ENCODE results near the gene SLC9A4. TPM values are rescaled to one million over a fixed set of nuclear protein-coding genes. Genes with fewer than 3 reads are reported as not detected.

Gene SLC9A4
- total RNA-seq, 2 experiments from 2014 or later: 0.08 TPM

- POLR2A ChIA-PET: no interaction called here
- Mint-ChIP-seq H3K4me3 (no peak overlapping the region), H3K27ac (no peak overlapping the region), H3K9me3 (ENCODE audit: insufficient read depth) (no peaks in the 10 kb centered on the region), H3K36me3 (ENCODE audit: low read depth) (no peaks in the 10 kb centered on the region), H3K4me1 (ENCODE audit: low read depth) (peaks cover 18% of the 10 kb centered on the region), H3K27me3 (ENCODE audit: low read depth) (peaks cover 8% of the 10 kb centered on the region)
- CTCF ChIA-PET: interaction anchor here (3.2 kb wide), 1 partner anchor 12 kb away, joined by 22 read pairs; the partner anchor contains the start of gene SLC9A4
- no peak for DNase-seq
- no peak for ATAC-seq
Measured at GRCh38 chr2:102485147-102485785, 12.2 kb downstream of the SLC9A4 start.

GRCh38 chr2:102486941-102487702 is 14.1 kb downstream of the SLC9A4 start:
- no peak for DNase-seq
- H3K27ac Mint-ChIP-seq: no peak overlapping the region
- ChIA-PET POLR2A (no interaction called here), CTCF (interaction anchor here (0.8 to 1.5 kb wide), 3 partner anchors 12 to 128 kb away, joined by 3 to 8 read pairs (median 4); partner anchors contain the start of gene SLC9A4)
- H3K27me3 Mint-ChIP-seq (ENCODE audit: low read depth): peaks cover 8% of the 10 kb centered on the region
- ATAC-seq: no peak
- H3K4me3 Mint-ChIP-seq: no peak overlapping the region
- no peaks in the 10 kb centered on the region for H3K9me3 Mint-ChIP-seq (ENCODE audit: insufficient read depth)
- H3K36me3 Mint-ChIP-seq (ENCODE audit: low read depth): no peaks in the 10 kb centered on the region
- peaks cover 20% of the 10 kb centered on the region for H3K4me1 Mint-ChIP-seq (ENCODE audit: low read depth)

DNA sequence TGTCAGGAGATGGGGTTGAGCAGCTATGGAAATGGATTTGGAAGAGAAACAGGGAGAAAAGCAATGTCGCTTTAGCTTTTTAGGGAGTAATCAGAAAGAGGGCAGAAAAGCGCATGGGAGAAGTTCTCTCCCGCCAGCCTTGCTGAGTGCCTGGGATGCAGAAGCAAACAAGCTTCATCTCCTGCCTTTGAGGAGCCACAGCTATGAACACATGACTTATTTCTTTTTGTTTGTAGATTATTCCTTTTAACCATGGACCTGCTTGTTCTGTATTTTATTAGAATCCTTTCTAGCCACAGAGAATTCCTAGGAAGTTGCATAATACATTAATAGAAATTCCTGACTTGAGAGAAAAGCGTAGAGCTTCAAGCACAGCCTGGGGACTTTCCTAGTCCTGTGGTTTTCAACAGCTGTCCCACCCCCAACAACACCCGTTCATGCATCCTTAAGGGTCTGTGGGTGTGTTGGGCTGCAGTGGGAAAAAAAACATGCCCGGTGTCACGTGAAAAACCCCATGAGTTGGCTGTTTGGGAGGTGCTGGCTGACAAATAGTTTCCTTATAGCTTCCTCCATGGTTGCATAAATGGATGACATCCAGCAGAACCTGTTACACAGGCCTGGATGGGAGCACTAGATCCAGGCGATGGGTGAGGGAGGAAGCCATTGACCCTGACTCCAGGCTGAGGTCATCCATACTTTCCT is 14.9 kb downstream of the SLC9A4 start:
- ChIA-PET POLR2A (no interaction called here), CTCF (interaction anchor here (0.8 to 1.7 kb wide), 3 partner anchors 11 to 15 kb away, joined by 3 to 8 read pairs (median 7); partner anchors contain the start of gene SLC9A4)
- peaks cover 20% of the 10 kb centered on the region for H3K4me1 Mint-ChIP-seq (ENCODE audit: low read depth)
- no peak overlapping the region for H3K4me3 Mint-ChIP-seq
- no peak for DNase-seq
- H3K27me3 Mint-ChIP-seq (ENCODE audit: low read depth): peaks cover 9% of the 10 kb centered on the region
- no peaks in the 10 kb centered on the region for H3K9me3 Mint-ChIP-seq (ENCODE audit: insufficient read depth)
- no peak overlapping the region for H3K27ac Mint-ChIP-seq
- H3K36me3 Mint-ChIP-seq (ENCODE audit: low read depth): no peaks in the 10 kb centered on the region
- no peak for ATAC-seq

GRCh38 chr2:102489646-102490045 is 16.6 kb downstream of the SLC9A4 start:
- Mint-ChIP-seq H3K36me3 (ENCODE audit: low read depth) (no peaks in the 10 kb centered on the region), H3K4me1 (ENCODE audit: low read depth) (peaks cover 20% of the 10 kb centered on the region), H3K4me3 (no peak overlapping the region), H3K27ac (no peak overlapping the region), H3K27me3 (ENCODE audit: low read depth) (peaks cover 13% of the 10 kb centered on the region), H3K9me3 (ENCODE audit: insufficient read depth) (no peaks in the 10 kb centered on the region)
- POLR2A ChIA-PET: no interaction called here
- CTCF ChIA-PET: interaction anchor here (1.6 to 2.1 kb wide), 2 partner anchors 17 to 249 kb away, joined by 4 to 6 read pairs; partner anchors contain the start of gene SLC9A4
- ATAC-seq: peak; percentile 47
- peak; percentile 24 for DNase-seq

DNA sequence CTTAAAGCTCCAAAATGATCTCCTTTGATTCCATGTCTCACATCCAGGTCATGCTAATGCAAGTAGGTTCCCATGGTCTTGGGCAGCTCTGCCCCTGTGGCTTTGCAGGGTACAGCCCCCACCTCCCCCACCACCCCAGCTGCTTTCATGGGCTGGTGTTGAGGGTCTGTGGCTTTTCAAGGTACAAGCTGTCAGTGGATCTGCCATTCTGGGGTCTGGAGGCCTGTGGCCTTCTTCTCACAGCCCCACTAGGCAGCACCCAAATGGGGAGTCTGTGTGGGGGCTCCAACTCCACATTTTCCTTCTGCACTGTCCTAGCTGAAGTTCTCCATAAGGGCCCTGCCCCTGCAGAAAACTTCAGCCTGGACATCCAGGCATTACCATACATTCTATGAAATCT is 19.0 kb downstream of the SLC9A4 start:
- peaks cover 18% of the 10 kb centered on the region for H3K27me3 Mint-ChIP-seq (ENCODE audit: low read depth)
- peaks cover 19% of the 10 kb centered on the region for H3K4me1 Mint-ChIP-seq (ENCODE audit: low read depth)
- DNase-seq (no peak), ATAC-seq (no peak)
- H3K4me3 Mint-ChIP-seq: no peak overlapping the region
- peaks cover 4% of the 10 kb centered on the region for H3K9me3 Mint-ChIP-seq (ENCODE audit: insufficient read depth)
- ChIA-PET POLR2A (no interaction called here), CTCF (no interaction called here)
- H3K27ac Mint-ChIP-seq: no peak overlapping the region
- no peaks in the 10 kb centered on the region for H3K36me3 Mint-ChIP-seq (ENCODE audit: low read depth)

DNA sequence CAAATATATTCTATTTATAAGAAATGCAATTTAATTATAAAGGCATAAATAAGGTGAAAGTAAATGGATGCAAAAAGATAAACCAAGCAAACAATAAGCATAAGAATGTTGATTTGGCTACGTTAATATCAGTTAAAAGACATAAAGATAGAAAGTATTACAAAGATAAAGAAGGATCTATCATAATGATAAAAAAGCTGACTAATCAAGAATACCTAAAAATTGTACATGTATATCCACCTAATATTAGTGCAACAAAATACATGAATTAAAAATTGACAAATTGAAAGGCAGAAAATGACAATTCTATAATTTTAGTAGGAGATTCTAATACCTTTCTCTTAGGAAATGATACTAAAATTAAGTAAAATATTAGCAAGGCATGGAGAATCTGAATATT is 21.5 kb downstream of the SLC9A4 start:
- POLR2A ChIA-PET: no interaction called here
- no peak overlapping the region for H3K27ac Mint-ChIP-seq
- no peaks in the 10 kb centered on the region for H3K36me3 Mint-ChIP-seq (ENCODE audit: low read depth)
- CTCF ChIA-PET: interaction anchor here (2.4 kb wide), 1 partner anchor 22 kb away, joined by 5 read pairs; the partner anchor contains the start of gene SLC9A4
- ATAC-seq: no peak
- peaks cover 4% of the 10 kb centered on the region for H3K9me3 Mint-ChIP-seq (ENCODE audit: insufficient read depth)
- H3K27me3 Mint-ChIP-seq (ENCODE audit: low read depth): peaks cover 20% of the 10 kb centered on the region
- peaks cover 7% of the 10 kb centered on the region for H3K4me1 Mint-ChIP-seq (ENCODE audit: low read depth)
- DNase-seq: no peak
- H3K4me3 Mint-ChIP-seq: no peak overlapping the region

- Mint-ChIP-seq H3K9me3 (ENCODE audit: insufficient read depth) (peaks cover 4% of the 10 kb centered on the region), H3K27ac (no peak overlapping the region), H3K4me3 (no peak overlapping the region), H3K4me1 (ENCODE audit: low read depth) (no peaks in the 10 kb centered on the region), H3K27me3 (ENCODE audit: low read depth) (peaks cover 18% of the 10 kb centered on the region), H3K36me3 (ENCODE audit: low read depth) (no peaks in the 10 kb centered on the region)
- DNase-seq (peak; percentile 10), ATAC-seq (no peak)
- ChIA-PET POLR2A (interaction anchor here (0.5 kb wide), 1 partner anchor 215 kb away, joined by 3 read pairs; no protein-coding TSS in a partner anchor), CTCF (interaction anchor here (1.4 to 2.2 kb wide), 2 partner anchors 11 to 25 kb away, joined by 3 to 7 read pairs; partner anchors contain the start of gene SLC9A4)
Measured at GRCh38 chr2:102498414-102498813, 25.4 kb downstream of the SLC9A4 start.

DNA sequence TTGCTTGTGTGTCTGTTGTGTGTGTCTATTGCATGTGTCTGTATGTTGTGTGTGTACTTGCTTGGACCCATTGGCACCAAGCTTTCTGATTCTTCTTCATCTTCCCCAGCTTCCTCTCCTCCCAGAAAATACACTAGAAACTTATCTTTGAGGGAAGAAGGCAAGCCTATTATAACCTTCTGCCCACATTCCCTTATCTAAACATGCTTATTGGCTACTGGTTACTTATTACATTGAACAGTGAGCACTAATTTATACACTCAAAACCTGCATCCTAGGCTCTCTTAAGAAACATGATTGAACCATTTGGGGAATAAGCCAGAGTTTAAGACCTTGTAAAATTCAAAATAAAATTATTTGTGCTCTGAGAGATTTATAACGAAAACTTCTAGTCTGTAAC is 26.5 kb downstream of the SLC9A4 start:
- H3K9me3 Mint-ChIP-seq (ENCODE audit: insufficient read depth): peaks cover 4% of the 10 kb centered on the region
- no peaks in the 10 kb centered on the region for H3K4me1 Mint-ChIP-seq (ENCODE audit: low read depth)
- no peaks in the 10 kb centered on the region for H3K36me3 Mint-ChIP-seq (ENCODE audit: low read depth)
- H3K27ac Mint-ChIP-seq: no peak overlapping the region
- peaks cover 21% of the 10 kb centered on the region for H3K27me3 Mint-ChIP-seq (ENCODE audit: low read depth)
- ChIA-PET POLR2A (no interaction called here), CTCF (interaction anchor here (2.2 kb wide), 1 partner anchor 26 kb away, joined by 7 read pairs; the partner anchor contains the start of gene SLC9A4)
- H3K4me3 Mint-ChIP-seq: no peak overlapping the region
- DNase-seq (no peak), ATAC-seq (no peak)

DNA sequence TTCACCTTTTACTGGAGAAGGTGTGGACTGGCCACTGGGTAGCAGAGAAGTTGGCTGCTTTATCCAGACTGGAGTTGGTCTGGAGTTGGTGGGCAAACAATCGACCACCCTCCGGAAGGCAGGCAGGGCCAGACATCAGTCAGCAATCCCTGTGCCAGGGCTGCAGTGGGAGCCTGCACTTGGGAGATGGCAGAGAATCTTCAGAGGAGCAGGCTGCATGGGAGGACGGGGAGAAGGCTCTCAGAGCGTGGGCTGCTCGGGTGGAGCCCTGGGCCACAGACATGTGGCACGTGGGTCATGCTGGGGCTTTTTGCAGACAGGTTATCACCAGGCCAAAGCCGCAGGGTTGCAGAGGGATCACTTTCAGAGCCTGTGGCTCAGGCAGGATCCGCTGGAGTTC is 29.6 kb downstream of the SLC9A4 start:
- no peaks in the 10 kb centered on the region for H3K36me3 Mint-ChIP-seq (ENCODE audit: low read depth)
- no peak overlapping the region for H3K4me3 Mint-ChIP-seq
- DNase-seq (no peak), ATAC-seq (no peak)
- H3K4me1 Mint-ChIP-seq (ENCODE audit: low read depth): no peaks in the 10 kb centered on the region
- peaks cover 10% of the 10 kb centered on the region for H3K27me3 Mint-ChIP-seq (ENCODE audit: low read depth)
- ChIA-PET POLR2A (no interaction called here), CTCF (no interaction called here)
- no peak overlapping the region for H3K27ac Mint-ChIP-seq
- no peaks in the 10 kb centered on the region for H3K9me3 Mint-ChIP-seq (ENCODE audit: insufficient read depth)

GRCh38 chr2:102504833-102505232 is 31.8 kb downstream of the SLC9A4 start:
- DNase-seq: no peak
- ChIA-PET POLR2A (no interaction called here), CTCF (no interaction called here)
- Mint-ChIP-seq H3K9me3 (ENCODE audit: insufficient read depth) (no peaks in the 10 kb centered on the region), H3K4me1 (ENCODE audit: low read depth) (no peaks in the 10 kb centered on the region), H3K27me3 (ENCODE audit: low read depth) (peaks cover 19% of the 10 kb centered on the region), H3K36me3 (ENCODE audit: low read depth) (no peaks in the 10 kb centered on the region), H3K4me3 (no peak overlapping the region), H3K27ac (no peak overlapping the region)
- ATAC-seq: no peak

DNA sequence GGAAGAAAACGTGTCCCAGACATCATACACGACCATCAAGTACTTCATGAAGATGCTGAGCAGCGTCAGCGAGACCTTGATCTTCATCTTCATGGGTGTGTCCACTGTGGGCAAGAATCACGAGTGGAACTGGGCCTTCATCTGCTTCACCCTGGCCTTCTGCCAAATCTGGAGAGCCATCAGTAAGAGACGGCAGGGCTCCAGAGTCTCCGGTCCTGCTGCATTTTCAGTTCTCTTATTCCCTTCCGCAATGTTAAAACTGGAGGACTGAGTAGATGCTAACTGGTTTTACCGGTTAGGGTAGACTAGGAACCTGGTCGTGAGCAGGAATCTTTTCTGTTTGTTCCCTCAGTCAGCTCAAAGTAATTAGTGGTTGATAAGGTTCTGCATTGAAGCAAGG is 32.3 kb downstream of the SLC9A4 start:
- no peaks in the 10 kb centered on the region for H3K36me3 Mint-ChIP-seq (ENCODE audit: low read depth)
- no peaks in the 10 kb centered on the region for H3K9me3 Mint-ChIP-seq (ENCODE audit: insufficient read depth)
- peaks cover 19% of the 10 kb centered on the region for H3K27me3 Mint-ChIP-seq (ENCODE audit: low read depth)
- H3K27ac Mint-ChIP-seq: no peak overlapping the region
- no peak overlapping the region for H3K4me3 Mint-ChIP-seq
- ChIA-PET POLR2A (no interaction called here), CTCF (interaction anchor here (1.1 kb wide), 1 partner anchor 32 kb away, joined by 3 read pairs; no protein-coding TSS in a partner anchor)
- ATAC-seq (no peak), DNase-seq (no peak)
- H3K4me1 Mint-ChIP-seq (ENCODE audit: low read depth): no peaks in the 10 kb centered on the region
